MCF 10A (cell line): ENCODE measurements around the gene TERB1. TPM values are rescaled to one million over a fixed set of nuclear protein-coding genes. Genes with fewer than 3 reads are reported as not detected.

Source experiments
- BruUV-seq: library from RNA; stranded (reverse); fragments of 400-500 nt; replicated peaks from 2 replicates; lab custom pipeline; 2021; lab: Mats Ljungman, UMichigan
- CTCF ChIA-PET: fragments of 300-600 bp; sonication (Branson Sonifier 250); formaldehyde crosslinking; extraction: SDS; loops from one replicate; lab custom pipeline; 2021; ENCODE audit warnings: antibody characterized with exemption, inconsistent platforms; lab: Yijun Ruan, JAX
- POLR2A ChIA-PET: fragments of 300-600, 350-650 bp; sonication (Branson Sonifier 250); formaldehyde crosslinking; extraction: SDS; loops from one replicate; lab custom pipeline; 2020; ENCODE audit warnings: antibody characterized with exemption, inconsistent platforms; lab: Yijun Ruan, JAX
- DNase-seq: peaks from one replicate; pipeline ENCODE4 v3.0.0-alpha.2; 2018; ENCODE audit not compliant: unreplicated experiment
- H3K27ac Mint-ChIP-seq: one replicate; pipeline ENCODE4 v1.8.0; 2022; ENCODE audit warnings: mild to moderate bottlenecking, low read depth, mixed read lengths; ENCODE audit not compliant: unreplicated experiment
- H3K27me3 Mint-ChIP-seq: one replicate; pipeline ENCODE4 v1.8.0; 2022; ENCODE audit warnings: mixed read lengths; ENCODE audit not compliant: insufficient read depth, unreplicated experiment
- H3K36me3 Mint-ChIP-seq: one replicate; pipeline ENCODE4 v1.8.0; 2022; ENCODE audit warnings: mild to moderate bottlenecking, moderate library complexity, mixed read lengths; ENCODE audit not compliant: insufficient read depth, unreplicated experiment
- H3K4me1 Mint-ChIP-seq: one replicate; pipeline ENCODE4 v1.8.0; 2022; ENCODE audit warnings: mixed read lengths; ENCODE audit not compliant: insufficient read depth, unreplicated experiment
- H3K4me3 Mint-ChIP-seq: one replicate; pipeline ENCODE4 v1.8.0; 2022; ENCODE audit warnings: mild to moderate bottlenecking, moderate library complexity, mixed read lengths; ENCODE audit not compliant: unreplicated experiment
- H3K9me3 Mint-ChIP-seq: one replicate; pipeline ENCODE4 v1.8.0; 2022; ENCODE audit warnings: mixed read lengths; ENCODE audit not compliant: unreplicated experiment
- intact Hi-C: fragments of 100-400 bp; cut with micrococcal nuclease; formaldehyde crosslinking; loops from 2 replicates; pipeline ENCODE4 v1.14.1; 2022
- total RNA-seq: library from RNA; stranded (reverse); gene quantifications from 2 replicates; pipeline ENCODE4 v1.2.3, GENCODE V29; 2022
- TF ChIP-seq, protein P1 (sequence below): fragments of 200-600 bp; IDR thresholded peaks from one replicate; pipeline ENCODE4 v1.8.0; 2022; ENCODE audit warnings: antibody characterized with exemption, mild to moderate bottlenecking; ENCODE audit not compliant: unreplicated experiment

The TERB1 gene
- total RNA-seq, 1 experiment from 2014 or later: 0.26 TPM

DNA sequence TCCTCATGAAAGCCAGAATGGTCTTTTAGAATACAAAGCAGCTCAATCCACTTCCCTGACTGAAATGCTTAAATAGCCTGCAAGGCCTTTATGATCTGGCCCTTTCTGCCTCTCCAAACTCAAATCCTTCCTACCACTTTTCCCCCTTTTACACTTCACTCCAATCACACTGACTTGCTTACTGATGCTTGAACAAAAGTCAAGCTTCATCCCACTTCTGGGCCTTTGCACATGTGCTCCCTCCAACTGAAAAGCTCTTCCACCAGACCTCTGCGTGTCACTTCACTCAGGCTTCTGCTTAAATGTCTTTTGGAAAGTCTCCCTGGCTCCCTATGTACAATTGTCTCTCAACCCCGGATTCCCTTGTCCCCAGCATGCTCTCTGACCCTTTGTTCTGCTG is 13.3 kb upstream of the TERB1 start:
- no peak overlapping the region for H3K27ac Mint-ChIP-seq
- intact Hi-C loops: no loop called here
- CTCF ChIA-PET: interaction anchor here (1.0 to 3.3 kb wide), 3 partner anchors 15 to 63 kb away, joined by 3 to 23 read pairs (median 5); partner anchors contain the start of genes DYNC1LI2 and NAE1

DNA sequence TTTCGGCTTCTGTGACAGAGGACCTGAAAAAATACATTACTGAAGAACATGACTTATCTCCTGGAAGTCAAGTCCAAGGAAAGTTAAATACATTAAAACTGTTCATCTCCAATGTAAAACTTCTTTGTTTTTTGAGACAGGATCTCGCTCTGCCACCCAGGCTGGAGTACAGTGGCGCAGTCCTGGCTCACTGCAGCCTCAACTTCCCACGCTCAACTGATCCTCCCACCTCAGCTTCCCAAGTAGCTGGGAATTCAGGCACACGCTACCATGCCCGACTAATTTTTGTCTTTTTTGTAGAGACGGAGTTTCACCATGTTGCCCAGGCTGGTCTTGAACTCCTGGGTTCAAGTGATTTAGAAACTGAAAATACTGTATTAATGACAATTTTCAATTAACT is 9.7 kb upstream of the TERB1 start:
- Mint-ChIP-seq H3K27me3 (no peaks in the 10 kb centered on the region), H3K36me3 (peaks cover 97% of the 10 kb centered on the region), H3K4me1 (no peaks in the 10 kb centered on the region), H3K9me3 (no peaks in the 10 kb centered on the region), H3K27ac (no peak overlapping the region), H3K4me3 (no peak overlapping the region)
- ChIA-PET POLR2A (interaction anchor here (1.9 kb wide), 1 partner anchor 18 kb away, joined by 5 read pairs; no protein-coding TSS in a partner anchor), CTCF (interaction anchor here (0.6 to 1.5 kb wide), 3 partner anchors 57 to 249 kb away, joined by 3 to 6 read pairs (median 3); no protein-coding TSS in a partner anchor)
- intact Hi-C loops: no loop called here
- no peak for DNase-seq
- no TSS peak for BruUV-seq
- TF ChIP-seq, protein P1, sequence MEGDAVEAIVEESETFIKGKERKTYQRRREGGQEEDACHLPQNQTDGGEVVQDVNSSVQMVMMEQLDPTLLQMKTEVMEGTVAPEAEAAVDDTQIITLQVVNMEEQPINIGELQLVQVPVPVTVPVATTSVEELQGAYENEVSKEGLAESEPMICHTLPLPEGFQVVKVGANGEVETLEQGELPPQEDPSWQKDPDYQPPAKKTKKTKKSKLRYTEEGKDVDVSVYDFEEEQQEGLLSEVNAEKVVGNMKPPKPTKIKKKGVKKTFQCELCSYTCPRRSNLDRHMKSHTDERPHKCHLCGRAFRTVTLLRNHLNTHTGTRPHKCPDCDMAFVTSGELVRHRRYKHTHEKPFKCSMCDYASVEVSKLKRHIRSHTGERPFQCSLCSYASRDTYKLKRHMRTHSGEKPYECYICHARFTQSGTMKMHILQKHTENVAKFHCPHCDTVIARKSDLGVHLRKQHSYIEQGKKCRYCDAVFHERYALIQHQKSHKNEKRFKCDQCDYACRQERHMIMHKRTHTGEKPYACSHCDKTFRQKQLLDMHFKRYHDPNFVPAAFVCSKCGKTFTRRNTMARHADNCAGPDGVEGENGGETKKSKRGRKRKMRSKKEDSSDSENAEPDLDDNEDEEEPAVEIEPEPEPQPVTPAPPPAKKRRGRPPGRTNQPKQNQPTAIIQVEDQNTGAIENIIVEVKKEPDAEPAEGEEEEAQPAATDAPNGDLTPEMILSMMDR: no peak

More for the DNA sequence above, 13.3 kb upstream of the TERB1 start:
- no peaks in the 10 kb centered on the region for H3K27me3 Mint-ChIP-seq
- TF ChIP-seq, protein P1: no peak
- no peaks in the 10 kb centered on the region for H3K9me3 Mint-ChIP-seq
- POLR2A ChIA-PET: interaction anchor here (1.1 kb wide), 1 partner anchor 15 kb away, joined by 5 read pairs; no protein-coding TSS in a partner anchor
- H3K4me3 Mint-ChIP-seq: no peak overlapping the region
- H3K4me1 Mint-ChIP-seq: no peaks in the 10 kb centered on the region
- no TSS peak for BruUV-seq
- H3K36me3 Mint-ChIP-seq: peaks cover 97% of the 10 kb centered on the region
- no peak for DNase-seq

DNA sequence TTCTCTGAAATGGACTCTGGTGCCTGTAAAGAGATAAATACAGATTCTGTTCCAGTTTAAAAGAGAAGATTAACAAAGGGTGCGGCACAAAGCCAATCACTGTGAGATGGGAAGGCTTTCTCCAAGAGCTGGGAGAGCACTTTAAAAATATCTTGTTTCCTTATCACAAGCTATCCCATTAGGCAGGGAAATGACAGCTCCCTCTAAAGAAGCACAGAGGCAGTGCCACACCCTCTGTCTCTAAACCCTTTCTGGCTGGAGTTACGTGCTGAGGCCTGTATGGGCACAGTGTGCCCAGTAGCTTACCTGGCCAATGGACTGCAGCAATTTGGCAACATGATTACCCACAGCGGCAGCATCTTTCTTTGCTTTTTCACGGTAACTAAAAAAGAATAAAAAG is 9.0 kb upstream of the TERB1 start:
- BruUV-seq: no TSS peak
- DNase-seq: peak; percentile 14
- CTCF ChIA-PET: interaction anchor here (0.5 to 2.7 kb wide), 7 partner anchors 20 to 248 kb away, joined by 3 to 13 read pairs (median 3); partner anchors contain the start of gene NAE1
- no peak overlapping the region for H3K4me3 Mint-ChIP-seq
- intact Hi-C loops: no loop called here
- H3K36me3 Mint-ChIP-seq: peaks cover 97% of the 10 kb centered on the region
- TF ChIP-seq, protein P1: no peak
- no peaks in the 10 kb centered on the region for H3K27me3 Mint-ChIP-seq
- no peaks in the 10 kb centered on the region for H3K9me3 Mint-ChIP-seq
- POLR2A ChIA-PET: interaction anchor here (0.7 to 1.9 kb wide), 3 partner anchors 8 to 20 kb away, joined by 3 to 5 read pairs (median 3); partner anchors contain the start of gene NAE1
- H3K27ac Mint-ChIP-seq: no peak overlapping the region
- H3K4me1 Mint-ChIP-seq: no peaks in the 10 kb centered on the region

GRCh38 chr16:66809765-66810164 is 8.4 kb upstream of the TERB1 start:
- no peak for DNase-seq
- Mint-ChIP-seq H3K27me3 (no peaks in the 10 kb centered on the region), H3K36me3 (peaks cover 96% of the 10 kb centered on the region), H3K4me3 (no peak overlapping the region), H3K4me1 (no peaks in the 10 kb centered on the region), H3K27ac (no peak overlapping the region), H3K9me3 (no peaks in the 10 kb centered on the region)
- CTCF ChIA-PET: interaction anchor here (0.9 to 2.7 kb wide), 4 partner anchors 21 to 82 kb away, joined by 3 to 13 read pairs (median 4); partner anchors contain the start of gene NAE1
- POLR2A ChIA-PET: interaction anchor here (1.0 to 1.9 kb wide), 2 partner anchors 19 to 21 kb away, joined by 3 to 5 read pairs; partner anchors contain the start of gene NAE1
- TSS peak; percentile 15 for BruUV-seq
- TF ChIP-seq, protein P1: no peak
- intact Hi-C loops: no loop called here
